ENCODE measurements around the gene TNS3. TPM values are rescaled to one million over a fixed set of nuclear protein-coding genes. Genes with fewer than 3 reads are reported as not detected.

The TNS3 gene
- total and polyA plus RNA-seq, 10 of the 15 experiments (the other 5 are each of a cell fraction or from before 2014, with no cell fraction given): 0.27 to 2.7 (median 0.79) TPM

DNA sequence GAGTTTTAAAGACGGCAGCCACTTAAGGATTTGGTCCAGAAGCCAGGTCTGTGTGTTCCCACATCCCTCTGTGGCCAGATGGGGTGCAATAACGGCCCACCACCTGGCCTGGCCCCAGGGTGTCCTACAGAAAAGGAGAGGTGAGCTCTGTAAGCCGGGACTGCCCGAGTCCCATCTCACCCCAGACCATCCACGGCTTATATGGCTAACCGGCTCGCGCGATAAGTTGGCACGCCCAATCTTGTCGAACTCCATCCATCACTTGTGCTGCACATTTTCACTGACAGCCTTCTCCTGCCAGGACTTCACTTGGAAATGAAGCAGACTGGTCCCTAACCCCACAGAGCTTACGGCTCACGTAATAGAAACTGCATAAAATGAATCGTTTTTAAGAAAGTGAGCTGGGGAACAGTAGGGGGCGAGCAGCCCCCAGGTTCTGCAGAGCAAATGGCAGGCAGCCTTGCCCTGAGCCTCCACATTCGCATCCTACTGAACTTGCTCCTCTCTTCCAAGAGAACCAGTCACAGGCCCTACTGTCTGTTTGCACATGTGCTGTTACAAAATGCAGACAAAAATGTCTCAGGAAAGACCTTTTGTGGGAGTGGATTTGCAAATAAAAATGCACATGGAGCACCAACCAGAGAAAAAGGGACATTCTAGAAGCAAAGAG lies 98.2 kb downstream of the TNS3 start (continued):
- TF ChIP-seq, protein P1, sequence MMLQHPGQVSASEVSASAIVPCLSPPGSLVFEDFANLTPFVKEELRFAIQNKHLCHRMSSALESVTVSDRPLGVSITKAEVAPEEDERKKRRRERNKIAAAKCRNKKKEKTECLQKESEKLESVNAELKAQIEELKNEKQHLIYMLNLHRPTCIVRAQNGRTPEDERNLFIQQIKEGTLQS (IDR thresholded peaks at IDR 0.05; ENCODE audit: borderline replicate concordance, extremely low read depth, low read depth, low read length): no peak
- TF ChIP-seq CHD4 (IDR thresholded peaks at IDR 0.05) (no peak), MXI1 (IDR thresholded peaks at IDR 0.05; ENCODE audit: low read depth, low read length) (no peak), SIX5 (IDR thresholded peaks at IDR 0.05; ENCODE audit: low read depth, low read length, severe bottlenecking) (no peak), EED (IDR thresholded peaks at IDR 0.05; ENCODE audit: low read depth) (no peak)

- ChIA-PET POLR2A (no interaction called here), CTCF (no interaction called here), RAD21 (ENCODE audit: unreplicated experiment) (interaction anchor here (1.2 kb wide), 1 partner anchor 11 kb away, joined by 3 read pairs; no protein-coding TSS in a partner anchor), SMC1A (ENCODE audit: uncharacterized antibody, unreplicated experiment) (no interaction called here)
- no peak overlapping the region for H3K27ac ChIP-seq (ENCODE audit: control insufficient read depth, insufficient read depth)
- peaks cover 2% of the 10 kb centered on the region for H3K79me2 ChIP-seq (ENCODE audit: control insufficient read depth, insufficient read depth, low read length)
- 57% methylated on average over 15 of the region's 15 CpGs for WGBS (ENCODE audit: insufficient coverage, insufficient replicate concordance, low lambda C conversion rate, missing lambda C conversion rate)
- H4K20me1 ChIP-seq (ENCODE audit: control insufficient read depth, insufficient read depth): no peaks in the 10 kb centered on the region
- H3K4me1 ChIP-seq (ENCODE audit: control insufficient read depth, insufficient read depth, low read length): peaks cover 28% of the 10 kb centered on the region
- no peak overlapping the region; the same call in 1 of the 2 replicates for H3K4me2 ChIP-seq (ENCODE audit: control insufficient read depth, insufficient read depth)
- DNase-seq (ENCODE audit: low read depth, low spot score): no peak
- H2AFZ ChIP-seq (ENCODE audit: control insufficient read depth, low read depth, low read length): no peak overlapping the region
- no peaks in the 10 kb centered on the region for H3K36me3 ChIP-seq (ENCODE audit: control insufficient read depth in 2 of 2, insufficient read depth in 2 of 2, low read length in 1 of 2)
- FAIRE-seq: no peak
- H3K27me3 ChIP-seq (replicated peaks in 1 of 2; ENCODE audit: control insufficient read depth in 2 of 2, insufficient read depth in 2 of 2, low read length in 1 of 2): no peaks in the 10 kb centered on the region
- intact Hi-C loops (cut with micrococcal nuclease; ENCODE audit: unreplicated experiment): no loop called here
- no peak overlapping the region for H3K4me3 ChIP-seq
- no peak overlapping the region for H3K9ac ChIP-seq (ENCODE audit: control insufficient read depth, insufficient read depth, low read length)
- H3K9me3 ChIP-seq (replicated peaks; ENCODE audit: control insufficient read depth, insufficient read depth, low read length): no peaks in the 10 kb centered on the region
- in situ Hi-C loops (cut with MboI): no loop called here
- no TSS peak for BruUV-seq (replicated peaks)
- ATAC-seq: peak; percentile 47
- TF ChIP-seq RUNX3 (IDR thresholded peaks at IDR 0.05; ENCODE audit: low read length) (peak; percentile 72), KLF5 (IDR thresholded peaks at IDR 0.05; ENCODE audit: partially characterized antibody) (no peak), NRF1 (conservative IDR thresholded peaks at IDR 0.05; ENCODE audit: low read depth, low read length) (no peak), HSF1 (IDR thresholded peaks at IDR 0.05; ENCODE audit: low read depth, low read length) (no peak), STAT3 (IDR thresholded peaks at IDR 0.05; ENCODE audit: low read depth, low read length) (no peak), JUND (IDR thresholded peaks at IDR 0.05; ENCODE audit: low read depth, low read length) (no peak), RELA (IDR thresholded peaks at IDR 0.05; ENCODE audit: borderline replicate concordance, partially characterized antibody) (no peak), NFYA (IDR thresholded peaks at IDR 0.05; ENCODE audit: borderline replicate concordance, low read depth, low read length) (no peak), MXI1 (IDR thresholded peaks at IDR 0.05; ENCODE audit: low read depth, low read length) (no peak), RELB (IDR thresholded peaks at IDR 0.05; ENCODE audit: low read depth) (no peak), ZNF622 (IDR thresholded peaks at IDR 0.05) (no peak), TCF3 (IDR thresholded peaks at IDR 0.05; ENCODE audit: borderline replicate concordance, insufficient read depth, low read depth, low read length) (no peak), EP300 (IDR thresholded peaks at IDR 0.05; ENCODE audit: borderline replicate concordance in 1 of 2, control insufficient read depth in 1 of 2, low read depth in 2 of 2, low read length in 2 of 2) (no peak), ZNF207 (IDR thresholded peaks at IDR 0.05; ENCODE audit: borderline replicate concordance) (no peak)
Observed at GRCh38 chr7:47482013-47482875, 99.7 kb downstream of the TNS3 start.

All from GM12878 (cell line).